GF-D8 (cell line): ENCODE measurements around the gene SYPL2.
"Not testable (repeated sequence)": the region's sequence is repeated elsewhere in the genome, so short reads cannot be mapped to it uniquely, and the experiment has no call there.

Experiments
- DNase-seq: peaks from one replicate; lab custom pipeline; 2025; lab: John Stamatoyannopoulos, UW

The SYPL2 gene

GRCh38 chr1:109472779-109473178, 6.4 kb downstream of the SYPL2 start:
- DNase-seq: no peak

DNA sequence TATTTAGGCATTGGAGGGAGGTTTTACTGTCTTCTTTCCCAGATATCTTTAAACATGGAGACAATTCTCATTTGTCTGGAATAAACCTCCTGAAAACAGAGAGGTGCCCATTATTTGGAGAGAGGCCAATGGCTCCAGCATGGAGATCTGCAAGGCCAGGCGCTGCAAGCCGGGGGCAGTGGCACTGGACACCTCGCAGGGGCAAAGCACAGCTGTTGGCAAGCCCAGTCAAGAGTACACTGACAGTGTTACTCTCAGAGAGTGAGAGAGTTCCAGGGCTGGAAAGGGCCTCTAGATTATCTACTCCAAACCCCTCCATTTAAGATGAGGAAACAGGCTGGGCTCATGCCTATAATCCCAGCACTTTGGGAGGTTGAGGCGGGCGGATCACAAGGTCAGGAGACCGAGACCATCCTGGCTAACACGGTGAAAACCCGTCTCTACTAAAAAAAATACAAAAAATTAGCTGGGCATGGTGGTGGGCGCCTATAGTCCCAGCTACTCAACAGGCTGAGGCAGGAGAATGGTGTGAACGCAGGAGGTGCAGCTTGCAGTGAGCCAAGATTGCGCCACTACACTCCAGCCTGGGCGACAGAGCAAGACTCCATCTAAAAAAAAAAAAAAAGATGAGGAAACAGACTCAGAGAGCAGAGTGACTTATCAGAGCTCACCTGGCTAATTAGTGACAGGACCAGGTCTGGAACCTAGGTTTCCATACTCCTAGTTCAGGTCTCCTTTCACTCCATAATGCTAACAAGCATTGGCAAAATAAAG, 7.1 kb downstream of the SYPL2 start:
- DNase-seq: not testable (repeated sequence)

DNA sequence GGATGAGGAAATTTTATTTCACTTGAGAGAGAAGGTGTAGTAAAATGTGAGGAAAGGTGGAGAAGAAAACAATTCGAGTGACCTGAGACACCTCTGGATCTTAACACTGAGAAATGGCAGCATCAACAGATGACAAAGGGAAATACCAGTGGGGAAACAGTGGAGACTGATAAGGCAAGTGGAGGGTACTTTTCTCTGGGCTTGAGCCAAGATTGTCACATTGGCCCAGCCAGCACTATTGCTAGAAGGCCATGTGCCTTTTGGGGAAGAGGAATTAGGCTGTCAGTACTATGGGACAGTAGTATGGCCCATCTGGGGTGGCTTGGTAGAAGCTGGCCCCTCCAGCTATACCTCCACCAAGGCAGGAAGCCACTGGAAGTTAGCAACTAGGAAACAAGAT, 8.4 kb downstream of the SYPL2 start:
- DNase-seq: no peak

DNA sequence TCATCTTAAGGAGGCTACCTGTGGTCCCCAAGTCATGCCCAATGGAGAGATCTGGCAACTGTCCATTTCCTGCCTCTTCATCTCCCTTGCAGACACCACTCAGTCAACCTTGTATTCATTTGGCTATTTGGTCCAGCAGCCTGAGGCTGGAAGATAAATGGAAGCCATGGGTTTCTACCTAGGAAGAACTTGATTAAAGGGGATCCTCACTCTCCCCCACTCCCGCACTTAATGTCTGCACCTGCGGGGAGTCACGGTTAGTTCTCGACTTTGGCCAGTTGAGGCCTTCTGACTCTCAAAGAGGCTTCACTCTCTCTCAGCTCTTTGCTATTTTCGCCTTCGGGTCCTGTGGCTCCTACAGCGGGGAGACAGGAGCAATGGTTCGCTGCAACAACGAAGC, 8.9 kb downstream of the SYPL2 start:
- DNase-seq: no peak

GRCh38 chr1:109476825-109477224, 10.5 kb downstream of the SYPL2 start:
- DNase-seq: no peak

DNA sequence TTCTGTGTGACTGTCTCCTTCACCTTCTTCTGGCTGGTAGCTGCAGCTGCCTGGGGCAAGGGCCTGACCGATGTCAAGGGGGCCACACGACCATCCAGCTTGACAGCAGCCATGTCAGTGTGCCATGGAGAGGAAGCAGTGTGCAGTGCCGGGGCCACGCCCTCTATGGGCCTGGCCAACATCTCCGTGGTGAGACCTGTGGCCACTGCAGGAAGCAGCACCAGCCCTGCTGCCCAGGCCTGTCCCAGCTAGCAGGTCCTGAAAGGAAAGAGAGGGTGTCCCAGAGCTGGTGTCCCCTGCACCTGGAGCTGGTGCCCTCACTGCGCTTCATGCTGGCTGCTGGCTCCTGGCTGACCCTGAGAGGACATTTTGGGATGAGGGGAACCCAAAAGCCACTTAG, 11.5 kb downstream of the SYPL2 start:
- DNase-seq: no peak

- DNase-seq: no peak
Observed at GRCh38 chr1:109478806-109479205, 12.5 kb downstream of the SYPL2 start.

DNA sequence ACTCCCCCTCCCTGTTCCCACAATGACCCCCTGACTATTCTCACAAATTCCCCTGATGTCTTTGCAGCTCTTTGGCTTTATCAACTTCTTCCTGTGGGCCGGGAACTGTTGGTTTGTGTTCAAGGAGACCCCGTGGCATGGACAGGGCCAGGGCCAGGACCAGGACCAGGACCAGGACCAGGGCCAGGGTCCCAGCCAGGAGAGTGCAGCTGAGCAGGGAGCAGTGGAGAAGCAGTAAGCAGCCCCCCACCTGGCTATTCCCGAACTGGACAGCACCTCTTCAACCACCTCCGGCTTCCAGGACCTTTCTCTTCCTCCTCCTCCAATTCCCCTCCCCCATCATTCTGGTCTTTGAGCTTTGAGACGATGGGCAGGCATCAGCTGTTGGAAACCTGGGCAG, 13.0 kb downstream of the SYPL2 start:
- no peak for DNase-seq

DNA sequence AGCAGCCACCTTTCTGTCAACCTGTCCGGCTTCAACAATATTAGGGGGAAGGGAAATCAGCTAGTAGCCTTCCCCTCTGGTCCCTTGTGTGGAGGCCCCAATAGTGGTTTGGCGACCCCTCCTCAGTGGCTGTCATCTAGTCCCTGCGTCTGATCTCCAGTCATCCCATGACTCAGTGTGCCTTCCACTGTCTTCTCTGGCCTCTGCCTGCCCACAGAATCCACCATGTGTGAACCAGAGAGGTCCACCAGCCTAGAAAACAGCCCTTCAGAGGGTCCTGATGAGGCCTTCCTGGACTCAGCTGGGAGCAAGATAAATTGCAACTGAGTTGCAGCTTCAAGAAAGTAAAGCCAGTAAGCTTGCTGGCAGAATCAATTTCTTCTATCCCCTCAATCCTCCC, 13.6 kb downstream of the SYPL2 start:
- no peak for DNase-seq

GRCh38 chr1:109481646-109482045, 15.3 kb downstream of the SYPL2 start:
- DNase-seq: no peak

DNA sequence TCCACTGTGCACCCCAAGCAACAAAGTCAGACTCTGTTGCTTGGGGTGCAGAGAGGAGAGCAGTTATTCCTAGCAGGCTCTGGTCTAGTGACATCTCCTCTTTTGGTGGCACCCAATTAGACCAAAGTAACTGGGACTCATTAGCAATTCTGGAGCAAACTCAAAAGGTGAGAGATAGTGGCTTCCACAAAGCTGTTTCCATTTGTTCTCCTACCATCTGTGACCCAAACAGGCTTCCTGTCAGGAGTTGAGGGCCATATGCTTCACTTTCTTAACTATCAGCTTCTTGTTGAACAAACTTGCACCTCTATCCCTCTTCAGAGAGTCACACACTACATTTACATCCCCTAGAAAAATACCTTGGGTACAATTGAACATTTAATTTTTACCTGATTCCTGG, 15.9 kb downstream of the SYPL2 start:
- no peak for DNase-seq

DNA sequence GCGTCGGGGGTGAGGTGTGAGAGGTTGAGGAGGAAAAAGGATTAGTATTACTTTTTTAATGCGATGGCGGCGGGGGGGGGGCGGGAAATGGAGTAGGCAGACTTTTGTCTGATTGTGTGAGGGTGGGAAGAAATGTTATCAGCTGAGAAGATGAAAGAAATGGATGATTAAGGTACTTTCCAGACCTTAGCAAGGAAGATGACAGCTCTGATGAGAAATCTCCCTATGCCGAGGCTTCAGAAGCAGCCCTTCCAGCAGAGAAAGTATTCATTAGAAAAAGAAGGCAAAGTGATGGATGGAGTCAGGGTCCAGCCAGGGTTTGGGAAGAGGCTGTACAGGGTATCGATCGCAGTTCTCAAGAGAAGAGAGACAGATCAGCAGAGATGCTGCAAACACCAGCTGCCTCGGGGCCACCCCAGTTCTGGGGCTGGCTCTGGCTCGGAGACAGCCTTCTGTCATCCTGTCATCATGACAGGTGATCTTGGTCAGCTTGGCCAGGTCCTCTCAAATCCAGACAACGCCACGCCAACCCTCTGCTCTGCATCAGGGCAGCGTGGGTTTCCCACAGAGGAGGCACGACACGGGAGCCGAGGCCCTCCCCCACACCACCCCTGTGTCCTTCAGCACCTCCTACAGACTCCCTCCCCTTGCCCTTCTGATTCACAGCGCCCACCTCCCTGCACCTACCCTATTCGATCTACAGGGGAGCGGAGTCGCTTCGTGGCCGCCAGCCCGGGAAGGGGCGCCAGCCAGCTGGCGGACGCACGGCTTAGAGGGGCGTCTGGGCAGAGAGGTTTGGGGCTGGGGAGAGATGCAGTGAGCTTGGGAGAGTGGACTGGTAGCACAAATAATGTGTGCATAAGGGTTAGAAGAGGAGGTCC, 16.7 kb downstream of the SYPL2 start:
- no peak for DNase-seq

DNA sequence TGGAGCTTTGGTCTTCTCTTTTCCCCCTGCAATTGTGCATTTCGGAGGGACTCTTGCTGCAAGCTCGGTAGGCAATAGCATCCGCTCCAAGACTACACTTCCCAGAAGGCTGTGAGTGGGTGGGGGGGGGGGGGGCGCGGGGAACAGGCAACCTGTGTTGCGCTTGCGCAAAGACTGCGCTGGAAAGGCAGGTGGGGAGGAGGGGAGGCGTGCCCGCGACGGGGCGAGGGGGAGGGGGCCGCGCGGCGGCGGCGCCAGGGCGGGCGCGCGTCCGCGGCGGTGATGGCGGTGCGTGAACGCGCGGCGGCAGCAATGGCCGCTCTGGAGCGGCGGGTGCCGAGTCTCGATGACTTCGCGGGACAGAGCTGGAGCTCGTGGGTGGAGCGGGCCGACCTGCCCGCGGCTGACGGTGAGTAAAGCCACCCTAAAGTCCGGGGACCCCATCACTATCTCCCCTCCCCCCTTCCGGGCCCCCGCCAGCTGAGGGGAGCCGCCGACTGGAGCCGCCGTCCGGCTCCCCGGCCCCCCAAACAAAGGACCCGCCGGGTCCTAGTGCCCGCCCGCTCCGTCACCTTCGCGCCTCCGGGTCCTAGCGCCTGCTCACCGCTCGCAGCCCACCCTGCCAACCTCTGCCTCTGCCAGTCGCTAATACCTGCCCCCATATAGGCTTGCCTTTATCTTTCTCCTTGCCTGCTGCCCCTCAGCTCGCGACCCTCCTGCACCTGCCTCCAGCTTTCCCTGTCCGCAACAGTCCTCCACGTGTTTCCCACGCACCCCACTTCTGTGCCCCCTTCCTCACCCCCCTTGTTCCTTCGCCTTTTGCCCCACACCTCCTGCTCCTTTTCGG, 17.5 kb downstream of the SYPL2 start, which contains the start of gene ATXN7L2:
Gene ATXN7L2, plus strand, starts transcription at position 234 of the 847 bp plus-strand sequence. Its CDS starts 49 bp downstream, at position 283.
- peak; percentile 46 for DNase-seq

DNA sequence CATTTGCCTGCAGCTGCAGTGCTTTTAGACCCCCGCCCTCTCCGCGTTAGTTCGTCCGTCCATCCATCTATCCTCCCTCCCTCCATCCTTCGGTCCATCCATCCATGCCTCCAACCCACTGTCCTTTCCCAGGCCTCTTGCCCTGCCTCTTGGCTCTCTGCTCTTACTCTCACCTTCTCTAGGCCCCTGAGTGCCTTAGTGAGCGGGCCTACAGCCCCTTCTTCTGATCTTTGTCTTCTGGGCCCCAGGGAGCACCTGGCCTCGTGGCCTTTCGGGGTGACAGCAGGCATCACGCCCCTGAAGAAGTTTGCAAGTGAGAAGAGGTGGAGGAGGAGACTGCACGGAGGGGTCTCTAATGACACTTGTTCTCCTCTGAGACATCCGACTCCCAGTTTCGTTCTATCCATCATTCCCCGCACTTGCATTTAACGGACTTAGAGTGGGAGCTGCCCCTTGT, 18.2 kb downstream of the SYPL2 start:
- DNase-seq: no peak

- no peak for DNase-seq
Observed at GRCh38 chr1:109485001-109485400, 18.7 kb downstream of the SYPL2 start.

GRCh38 chr1:109487261-109487660, 20.9 kb downstream of the SYPL2 start:
- no peak for DNase-seq

DNA sequence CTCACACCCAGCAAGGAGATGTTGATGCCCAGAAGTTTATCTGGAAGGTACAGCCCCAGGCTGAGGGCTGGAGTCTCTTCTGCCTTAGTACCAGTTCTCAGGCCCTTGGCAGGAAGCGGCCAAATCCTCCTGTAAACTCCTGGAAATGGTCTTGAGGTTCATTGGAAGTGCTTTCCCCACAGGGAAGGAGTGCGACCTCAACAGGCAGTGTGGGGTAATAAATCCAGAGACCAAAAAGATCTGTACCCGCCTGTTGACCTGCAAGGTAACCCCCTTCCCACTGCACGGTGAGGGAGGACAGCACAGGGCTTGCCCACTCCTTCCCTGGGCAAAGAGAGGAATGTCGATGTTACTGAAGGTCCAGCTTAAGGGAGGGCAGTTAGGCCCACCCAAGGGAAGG, 21.9 kb downstream of the SYPL2 start:
- no peak for DNase-seq

- no peak for DNase-seq
Observed at GRCh38 chr1:109488696-109489095, 22.4 kb downstream of the SYPL2 start.

GRCh38 chr1:109490029-109490933, 23.9 kb downstream of the SYPL2 start:
- DNase-seq: no peak

GRCh38 chr1:109490934-109491302, 24.6 kb downstream of the SYPL2 start:
- no peak for DNase-seq

GRCh38 chr1:109491372-109491771, 25.0 kb downstream of the SYPL2 start:
- no peak for DNase-seq
